ENCODE data around the gene C1orf198.

C1orf198 gene

GRCh38 chr1:230857822-230858221, 10.5 kb downstream of the C1orf198 start:
- TF ChIP-seq, protein P1, sequence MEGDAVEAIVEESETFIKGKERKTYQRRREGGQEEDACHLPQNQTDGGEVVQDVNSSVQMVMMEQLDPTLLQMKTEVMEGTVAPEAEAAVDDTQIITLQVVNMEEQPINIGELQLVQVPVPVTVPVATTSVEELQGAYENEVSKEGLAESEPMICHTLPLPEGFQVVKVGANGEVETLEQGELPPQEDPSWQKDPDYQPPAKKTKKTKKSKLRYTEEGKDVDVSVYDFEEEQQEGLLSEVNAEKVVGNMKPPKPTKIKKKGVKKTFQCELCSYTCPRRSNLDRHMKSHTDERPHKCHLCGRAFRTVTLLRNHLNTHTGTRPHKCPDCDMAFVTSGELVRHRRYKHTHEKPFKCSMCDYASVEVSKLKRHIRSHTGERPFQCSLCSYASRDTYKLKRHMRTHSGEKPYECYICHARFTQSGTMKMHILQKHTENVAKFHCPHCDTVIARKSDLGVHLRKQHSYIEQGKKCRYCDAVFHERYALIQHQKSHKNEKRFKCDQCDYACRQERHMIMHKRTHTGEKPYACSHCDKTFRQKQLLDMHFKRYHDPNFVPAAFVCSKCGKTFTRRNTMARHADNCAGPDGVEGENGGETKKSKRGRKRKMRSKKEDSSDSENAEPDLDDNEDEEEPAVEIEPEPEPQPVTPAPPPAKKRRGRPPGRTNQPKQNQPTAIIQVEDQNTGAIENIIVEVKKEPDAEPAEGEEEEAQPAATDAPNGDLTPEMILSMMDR (IDR thresholded peaks at IDR 0.05; ENCODE audit: borderline replicate concordance, insufficient read depth, low read depth, low read length), result no peak

DNA sequence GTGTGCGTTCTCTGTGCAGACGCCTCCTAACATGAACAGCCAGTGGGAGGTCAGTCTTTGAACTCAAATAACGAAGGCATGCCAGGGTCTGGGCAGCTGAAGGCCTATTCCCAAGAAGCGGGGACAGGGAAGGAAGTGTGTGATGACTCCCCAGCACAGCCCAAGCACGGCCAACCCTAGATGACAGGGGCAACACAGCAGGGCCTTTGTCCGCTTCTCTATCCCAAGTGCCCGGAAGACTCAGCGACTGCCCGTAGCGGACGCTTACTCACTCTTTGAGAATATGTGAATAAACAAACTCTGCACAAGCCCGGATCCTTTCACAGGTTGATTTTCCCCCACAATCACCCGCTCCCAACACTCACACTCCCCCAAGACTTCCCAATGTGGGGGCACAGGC, 11.2 kb downstream of the C1orf198 start:
- no peak overlapping the region for H3K4me3 ChIP-seq (ENCODE audit: low read depth, low read length)
- TF ChIP-seq, protein P1 (IDR thresholded peaks at IDR 0.05; ENCODE audit: borderline replicate concordance, insufficient read depth, low read depth, low read length), result no peak

More at GRCh38 chr1:230857822-230858221, 10.5 kb downstream of the C1orf198 start:
- H3K4me3 ChIP-seq (ENCODE audit: low read depth, low read length), result no peak overlapping the region

- TF ChIP-seq, protein P1 (IDR thresholded peaks at IDR 0.05; ENCODE audit: borderline replicate concordance, insufficient read depth, low read depth, low read length), result no peak
- no peak overlapping the region for H3K4me3 ChIP-seq (ENCODE audit: low read depth, low read length)
These were observed 12.4 kb downstream of the C1orf198 start for GRCh38 chr1:230855886-230856285.

DNA sequence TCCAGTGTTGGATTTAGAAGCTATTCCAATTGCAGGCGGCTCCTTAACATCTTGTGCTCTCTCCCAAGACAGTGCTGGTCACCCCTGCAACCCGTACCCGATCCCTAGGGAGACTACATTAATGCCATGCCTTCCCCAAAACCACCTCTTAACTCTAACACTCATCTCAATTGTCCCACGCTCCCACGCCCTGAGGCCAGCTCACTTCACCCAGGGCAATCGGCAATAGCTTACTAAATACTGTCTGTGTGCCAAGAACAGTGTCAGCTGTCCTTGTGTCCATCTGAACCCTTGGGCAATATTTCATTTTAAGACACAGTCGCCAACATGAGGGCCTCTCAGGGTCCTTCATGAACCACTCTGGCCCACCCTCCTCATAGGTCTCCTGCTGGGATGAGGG, 13.9 kb downstream of the C1orf198 start:
- no peak overlapping the region for H3K4me3 ChIP-seq (ENCODE audit: low read depth, low read length)
- TF ChIP-seq, protein P1 (IDR thresholded peaks at IDR 0.05; ENCODE audit: borderline replicate concordance, insufficient read depth, low read depth, low read length), result no peak

DNA sequence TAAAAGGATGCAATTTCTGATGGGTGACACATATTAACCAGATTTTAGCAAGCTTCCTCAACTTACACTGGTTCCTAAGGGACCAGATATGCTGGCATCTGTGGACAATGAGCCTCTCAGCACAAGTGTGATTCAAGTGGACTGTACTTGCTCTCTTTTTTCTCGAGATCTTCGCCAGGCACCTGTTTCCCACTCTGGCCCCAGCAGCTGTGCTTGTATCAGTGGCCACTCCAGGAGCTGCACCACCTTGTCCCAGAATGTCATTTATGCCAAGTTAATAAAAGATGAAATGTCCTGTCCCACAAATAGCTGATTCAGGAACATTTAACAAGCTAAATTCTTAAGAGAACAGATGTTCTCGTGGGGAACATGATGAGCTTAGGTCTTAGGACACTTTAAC, 14.6 kb downstream of the C1orf198 start:
- no peak overlapping the region for H3K4me3 ChIP-seq (ENCODE audit: low read depth, low read length)
- TF ChIP-seq, protein P1 (IDR thresholded peaks at IDR 0.05; ENCODE audit: borderline replicate concordance, insufficient read depth, low read depth, low read length), result no peak

DNA sequence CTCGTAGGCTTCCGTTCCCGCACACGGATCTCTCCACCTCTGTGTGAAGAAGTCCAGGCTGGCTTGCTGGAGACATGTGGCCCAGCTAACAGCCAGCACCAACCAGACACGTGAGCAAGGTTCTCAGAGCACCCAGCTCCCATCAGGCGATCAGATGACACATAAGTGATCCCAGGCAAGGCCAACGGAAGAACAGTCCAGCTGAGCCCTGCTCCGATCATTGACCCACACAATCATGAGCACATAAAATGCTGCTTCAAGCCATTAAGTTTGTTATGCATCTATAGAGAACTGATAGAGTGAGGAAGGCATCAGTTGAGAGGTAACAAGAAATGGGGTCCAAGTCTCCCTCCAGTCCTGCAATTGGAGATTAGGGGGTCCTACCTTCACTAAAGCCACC, 15.4 kb downstream of the C1orf198 start:
- H3K4me3 ChIP-seq (ENCODE audit: low read depth, low read length), result no peak overlapping the region
- TF ChIP-seq, protein P1 (IDR thresholded peaks at IDR 0.05; ENCODE audit: borderline replicate concordance, insufficient read depth, low read depth, low read length), result no peak

GRCh38 chr1:230851291-230851691, 17.0 kb downstream of the C1orf198 start:
- TF ChIP-seq, protein P1 (IDR thresholded peaks at IDR 0.05; ENCODE audit: borderline replicate concordance, insufficient read depth, low read depth, low read length), result no peak
- H3K4me3 ChIP-seq (ENCODE audit: low read depth, low read length), result no peak overlapping the region
